ENCODE measurements around the gene LNX1.

Gene LNX1

DNA sequence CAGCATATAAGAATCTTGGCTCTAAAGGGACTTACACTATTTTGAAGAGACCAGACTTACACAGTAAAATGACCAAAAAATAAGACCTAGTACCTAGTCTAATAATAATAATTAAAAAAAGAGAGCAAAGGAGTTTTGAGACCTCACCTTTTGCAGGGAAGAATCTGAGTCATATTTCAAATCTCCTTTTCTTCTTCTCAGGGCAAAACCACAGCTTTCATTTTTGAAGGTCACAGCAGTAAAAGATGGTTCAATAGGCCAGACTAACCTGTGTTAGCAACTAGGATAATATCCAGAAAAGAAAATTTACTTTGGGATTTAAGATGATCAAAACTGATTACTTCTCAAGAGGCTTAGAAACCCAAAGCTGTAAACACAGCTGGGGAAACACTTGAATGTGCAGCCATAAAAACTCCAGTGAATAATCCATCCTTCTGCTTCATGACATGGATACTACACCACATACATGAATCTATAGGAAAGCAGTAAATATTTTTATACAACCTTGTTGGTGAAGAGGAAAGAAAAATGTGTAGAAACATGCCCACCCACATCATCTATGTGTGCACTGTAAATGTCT is 25.9 kb upstream of the LNX1 start:
- TF ChIP-seq, protein P1, sequence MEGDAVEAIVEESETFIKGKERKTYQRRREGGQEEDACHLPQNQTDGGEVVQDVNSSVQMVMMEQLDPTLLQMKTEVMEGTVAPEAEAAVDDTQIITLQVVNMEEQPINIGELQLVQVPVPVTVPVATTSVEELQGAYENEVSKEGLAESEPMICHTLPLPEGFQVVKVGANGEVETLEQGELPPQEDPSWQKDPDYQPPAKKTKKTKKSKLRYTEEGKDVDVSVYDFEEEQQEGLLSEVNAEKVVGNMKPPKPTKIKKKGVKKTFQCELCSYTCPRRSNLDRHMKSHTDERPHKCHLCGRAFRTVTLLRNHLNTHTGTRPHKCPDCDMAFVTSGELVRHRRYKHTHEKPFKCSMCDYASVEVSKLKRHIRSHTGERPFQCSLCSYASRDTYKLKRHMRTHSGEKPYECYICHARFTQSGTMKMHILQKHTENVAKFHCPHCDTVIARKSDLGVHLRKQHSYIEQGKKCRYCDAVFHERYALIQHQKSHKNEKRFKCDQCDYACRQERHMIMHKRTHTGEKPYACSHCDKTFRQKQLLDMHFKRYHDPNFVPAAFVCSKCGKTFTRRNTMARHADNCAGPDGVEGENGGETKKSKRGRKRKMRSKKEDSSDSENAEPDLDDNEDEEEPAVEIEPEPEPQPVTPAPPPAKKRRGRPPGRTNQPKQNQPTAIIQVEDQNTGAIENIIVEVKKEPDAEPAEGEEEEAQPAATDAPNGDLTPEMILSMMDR (conservative IDR thresholded peaks at IDR 0.05; ENCODE audit: low read depth, low read length), result no peak
- H3K4me3 ChIP-seq (ENCODE audit: low read length), result no peak overlapping the region
- no peak for DNase-seq (ENCODE audit: low read depth)

DNA sequence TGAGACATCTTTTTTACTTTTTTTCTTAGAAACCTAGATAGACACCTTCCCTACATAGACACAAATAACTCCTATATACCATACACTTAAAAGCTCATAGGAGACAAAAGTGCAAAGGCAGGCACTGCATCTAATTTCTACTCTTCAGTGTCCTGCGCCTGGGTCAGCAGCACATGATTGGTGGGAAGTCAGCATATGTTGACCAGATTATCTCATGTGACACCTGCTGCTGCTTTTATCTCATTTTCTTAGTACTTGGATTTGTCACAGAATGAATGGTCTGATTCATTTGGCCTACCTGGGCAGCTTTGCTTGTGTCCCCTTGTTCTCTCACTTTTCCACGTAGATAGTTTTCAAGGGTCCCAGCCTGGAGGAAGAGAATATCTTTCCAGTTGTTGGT is 24.9 kb upstream of the LNX1 start:
- no peak for DNase-seq (ENCODE audit: low read depth)
- no peak overlapping the region for H3K4me3 ChIP-seq (ENCODE audit: low read length)
- TF ChIP-seq, protein P1 (conservative IDR thresholded peaks at IDR 0.05; ENCODE audit: low read depth, low read length), result no peak

DNA sequence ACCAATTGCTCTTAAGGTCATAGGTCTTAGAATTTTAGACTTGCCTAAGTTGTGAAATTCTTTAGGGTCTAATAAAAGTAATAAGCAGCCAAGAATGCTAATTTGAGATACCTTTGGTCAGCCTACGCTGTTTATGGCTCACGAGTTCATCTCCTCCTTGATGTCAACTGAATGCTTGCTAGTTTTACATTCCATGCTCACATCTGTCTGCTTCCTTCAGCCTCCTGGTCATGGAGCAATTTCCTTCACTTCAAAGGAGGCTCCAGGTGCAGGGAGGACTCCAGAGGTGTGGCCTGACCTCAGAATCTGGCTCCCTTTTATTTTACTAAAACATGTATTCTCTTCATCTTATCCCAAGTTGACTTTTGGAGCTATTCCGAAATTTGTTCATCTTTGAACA is 23.3 kb upstream of the LNX1 start:
- H3K4me3 ChIP-seq (ENCODE audit: low read length), result no peak overlapping the region
- no peak for DNase-seq (ENCODE audit: low read depth)
- TF ChIP-seq, protein P1 (conservative IDR thresholded peaks at IDR 0.05; ENCODE audit: low read depth, low read length), result no peak

DNA sequence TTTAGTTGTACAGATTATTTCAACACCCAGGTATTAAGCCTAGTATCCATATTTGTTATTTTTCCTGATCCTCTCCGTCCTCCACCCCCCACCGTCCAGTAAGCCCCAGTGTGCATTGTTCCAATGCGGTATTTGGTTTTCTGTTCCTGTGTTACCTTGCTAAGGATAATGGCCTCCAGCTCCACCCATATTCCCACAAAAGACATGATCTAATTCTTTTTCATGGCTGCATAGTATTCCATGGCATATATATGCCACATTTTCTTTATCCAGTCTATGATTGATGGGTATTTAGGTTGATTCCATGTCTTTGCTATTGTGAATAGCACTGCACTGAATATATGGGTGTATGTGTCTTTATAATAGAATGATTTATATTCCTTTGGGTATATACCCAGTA is 22.1 kb upstream of the LNX1 start:
- H3K4me3 ChIP-seq (ENCODE audit: low read length), result no peak overlapping the region
- TF ChIP-seq, protein P1 (conservative IDR thresholded peaks at IDR 0.05; ENCODE audit: low read depth, low read length), result no peak
- DNase-seq (ENCODE audit: low read depth), result no peak

DNA sequence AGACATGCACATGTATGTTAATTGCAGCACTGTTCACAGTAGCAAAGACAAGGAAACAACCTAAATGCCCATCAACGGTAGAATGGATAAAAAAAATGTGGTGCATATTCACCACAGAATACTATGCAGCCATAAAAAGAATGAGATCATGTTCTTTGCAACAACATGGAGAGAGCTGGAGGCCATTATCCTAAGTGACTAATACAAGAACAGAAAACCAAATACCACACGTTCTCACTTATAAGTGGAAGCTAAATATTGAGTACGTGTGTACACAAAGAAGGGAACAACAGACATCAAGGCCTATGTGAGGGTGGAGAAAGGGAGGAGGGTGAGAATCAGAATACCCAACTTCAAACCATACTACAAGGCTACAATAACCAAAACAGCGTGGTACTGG is 17.4 kb upstream of the LNX1 start:
- TF ChIP-seq, protein P1 (conservative IDR thresholded peaks at IDR 0.05; ENCODE audit: low read depth, low read length), result no peak
- DNase-seq (ENCODE audit: low read depth), result no peak
- no peak overlapping the region for H3K4me3 ChIP-seq (ENCODE audit: low read length)

DNA sequence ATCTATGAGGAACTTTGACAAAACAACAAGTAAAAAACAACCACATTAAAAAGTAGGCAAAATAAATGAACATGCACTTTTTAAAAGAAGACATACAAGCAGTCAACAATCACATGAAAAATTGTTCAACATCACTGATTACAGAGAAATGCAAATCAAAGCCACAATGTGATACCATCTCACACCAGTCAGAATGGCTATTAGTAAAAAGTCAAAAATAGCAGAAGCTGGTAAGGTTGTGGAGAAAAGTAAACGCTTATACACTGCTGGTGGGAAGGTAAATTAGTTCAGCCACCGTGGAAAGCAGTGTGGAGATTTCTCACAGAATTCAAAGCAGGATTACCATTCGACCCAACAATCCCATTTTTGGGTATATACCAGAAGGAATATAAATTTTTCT is 17.0 kb upstream of the LNX1 start:
- TF ChIP-seq, protein P1 (conservative IDR thresholded peaks at IDR 0.05; ENCODE audit: low read depth, low read length), result no peak
- no peak for DNase-seq (ENCODE audit: low read depth)

DNA sequence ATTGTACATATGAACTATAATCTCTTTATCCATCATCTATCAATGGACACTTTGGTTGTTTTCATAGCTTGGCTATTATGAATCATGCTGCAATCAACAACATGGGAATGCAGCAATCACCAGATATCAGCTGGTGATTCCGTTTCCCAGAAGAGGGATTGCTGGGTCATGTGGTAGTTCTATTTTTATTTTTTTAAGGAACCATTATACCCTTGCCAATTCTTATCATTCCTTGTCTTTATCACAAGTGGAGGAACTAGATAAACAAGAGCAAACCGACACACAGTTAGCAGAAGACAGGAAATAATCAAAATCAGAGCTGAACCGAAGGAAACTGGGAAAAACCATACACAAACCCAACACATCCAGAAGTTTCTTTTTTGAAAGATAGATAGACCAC is 14.5 kb upstream of the LNX1 start:
- H3K4me3 ChIP-seq (ENCODE audit: low read length), result no peak overlapping the region
- TF ChIP-seq, protein P1 (conservative IDR thresholded peaks at IDR 0.05; ENCODE audit: low read depth, low read length), result no peak
- no peak for DNase-seq (ENCODE audit: low read depth)

More for the DNA sequence above, 17.0 kb upstream of the LNX1 start:
- no peak overlapping the region for H3K4me3 ChIP-seq (ENCODE audit: low read length)
